Mucosa of stomach (tissue), 1 donor: ENCODE measurements around the gene TEX36.
"Not testable (repeated sequence)": the region's sequence is repeated elsewhere in the genome, so short reads cannot be mapped to it uniquely, and the experiment has no call there.

Source experiments
- H3K27me3 ChIP-seq: one replicate; pipeline ENCODE4 v1.7.0; 2013; ENCODE audit warnings: mild to moderate bottlenecking, low read length; ENCODE audit not compliant: control insufficient read depth, insufficient read depth
- H3K36me3 ChIP-seq: one replicate; pipeline ENCODE4 v1.7.0; 2013; ENCODE audit warnings: low read length; ENCODE audit not compliant: control insufficient read depth, insufficient read depth
- H3K4me1 ChIP-seq: one replicate; pipeline ENCODE4 v1.7.0; 2013; ENCODE audit warnings: mild to moderate bottlenecking, low read length; ENCODE audit not compliant: control insufficient read depth, insufficient read depth
- H3K4me3 ChIP-seq: one replicate; pipeline ENCODE4 v1.7.0; 2013; ENCODE audit warnings: low read length
- H3K9ac ChIP-seq: one replicate; pipeline ENCODE4 v1.7.0; 2013; ENCODE audit warnings: mild to moderate bottlenecking, low read length, moderate library complexity
- H3K9me3 ChIP-seq: one replicate; pipeline ENCODE4 v1.7.0; 2013; ENCODE audit warnings: mild to moderate bottlenecking, low read length, moderate library complexity; ENCODE audit not compliant: control insufficient read depth
- donor health status: Pancreatic carcinoma.

Gene TEX36

DNA sequence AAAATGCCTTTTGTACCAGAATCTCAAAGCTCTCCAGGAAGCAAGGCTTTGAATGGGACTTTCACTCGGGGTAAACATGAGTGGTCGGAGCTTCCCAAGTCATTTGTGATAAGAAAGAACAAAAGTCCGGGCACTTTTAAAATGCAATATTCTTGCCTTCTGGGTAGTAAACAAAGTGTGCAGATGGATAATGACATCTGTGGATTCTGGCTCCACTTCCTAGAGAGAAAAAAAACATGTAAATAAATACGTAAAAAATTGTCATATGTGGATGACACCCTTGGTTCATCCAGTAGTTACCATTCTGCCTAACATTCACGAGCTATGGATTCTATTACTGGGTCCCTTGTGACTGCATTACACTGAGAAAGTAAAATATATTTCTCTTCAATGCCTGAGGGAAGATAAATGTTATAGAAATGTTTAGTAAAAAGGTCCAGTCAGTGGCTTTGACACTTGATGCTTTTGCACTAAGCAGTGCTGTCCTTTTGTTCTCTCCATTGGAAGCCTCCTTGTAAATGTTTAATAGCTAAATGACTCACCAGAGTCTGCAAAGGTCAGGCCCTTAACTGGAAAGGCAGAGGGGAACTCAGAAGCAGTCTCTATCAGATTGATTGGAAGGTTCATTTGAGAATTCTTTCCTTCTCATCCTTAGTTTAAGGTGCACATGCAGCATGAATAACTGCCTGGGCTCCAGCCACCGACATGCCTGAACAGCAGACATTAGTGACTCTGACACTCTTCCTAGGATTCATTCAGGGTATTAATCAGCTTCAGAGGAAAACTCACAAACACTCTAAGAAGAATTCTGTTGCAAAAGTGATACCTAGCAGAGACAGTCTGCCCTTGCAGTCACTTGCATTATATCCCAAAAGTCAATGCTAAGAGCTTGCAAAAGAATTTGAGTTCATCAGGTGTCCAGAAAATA, 24.8 kb upstream of the TEX36 start:
- Histone ChIP-seq H3K4me3 (no peak overlapping the region), H3K9me3 (no peaks in the 10 kb centered on the region), H3K9ac (no peak overlapping the region), H3K36me3 (no peaks in the 10 kb centered on the region), H3K27me3 (no peaks in the 10 kb centered on the region), H3K4me1 (peaks cover 4% of the 10 kb centered on the region)

DNA sequence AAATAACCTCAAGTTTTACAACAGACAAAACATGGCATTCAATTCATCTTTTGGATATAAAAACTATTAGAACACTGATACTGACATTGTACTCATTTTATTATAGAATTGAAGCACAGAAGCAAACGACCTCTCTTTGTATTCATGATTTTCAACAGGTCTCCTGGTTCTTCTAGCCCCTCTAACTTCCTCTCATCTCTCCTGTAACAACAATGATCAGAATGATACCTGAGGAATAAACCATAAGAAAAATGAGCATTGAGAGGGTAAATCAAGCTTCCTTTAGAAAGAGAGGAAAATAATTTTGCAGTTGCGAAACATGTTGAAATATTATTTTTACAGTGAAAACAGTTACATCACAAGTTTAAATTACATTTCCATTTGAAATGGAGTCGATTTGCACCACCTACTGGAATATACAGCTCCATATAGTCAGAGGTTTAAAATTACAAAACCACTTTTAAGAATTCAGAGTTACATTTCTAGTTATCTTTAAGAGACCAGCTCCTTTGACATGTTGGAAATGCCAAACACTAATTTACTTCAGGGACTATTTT, 17.5 kb upstream of the TEX36 start:
- no peaks in the 10 kb centered on the region for H3K27me3 ChIP-seq
- no peaks in the 10 kb centered on the region for H3K36me3 ChIP-seq
- no peak overlapping the region for H3K4me3 ChIP-seq
- H3K4me1 ChIP-seq, result no peaks in the 10 kb centered on the region
- no peak overlapping the region for H3K9ac ChIP-seq
- no peaks in the 10 kb centered on the region for H3K9me3 ChIP-seq

DNA sequence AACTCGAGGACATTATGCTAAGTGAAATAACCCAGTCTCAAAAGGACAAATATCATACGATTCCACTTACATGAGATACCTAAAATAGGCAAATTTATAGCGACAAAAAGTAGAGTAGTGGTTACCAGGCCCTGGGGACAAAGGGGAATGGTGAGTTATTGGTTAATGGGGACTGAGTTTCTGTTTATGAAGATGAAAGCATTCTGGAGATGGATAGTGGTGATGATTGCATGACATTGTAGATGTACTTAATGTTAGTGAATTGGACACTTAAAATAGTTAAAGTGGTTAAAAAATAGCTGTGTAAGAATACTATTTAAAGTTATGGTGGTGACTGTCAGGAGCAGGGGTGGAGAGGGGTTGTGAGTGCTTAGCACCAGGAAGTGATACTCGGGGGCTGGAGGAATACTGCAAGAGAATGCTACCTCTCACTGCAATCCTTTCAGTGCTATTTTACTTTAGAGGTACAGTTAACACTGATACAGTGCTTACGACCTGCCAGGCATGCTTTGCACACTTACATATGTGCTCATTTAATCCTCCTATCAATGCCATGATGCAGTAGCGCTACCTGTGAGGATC, 16.7 kb upstream of the TEX36 start:
- no peaks in the 10 kb centered on the region for H3K4me1 ChIP-seq
- no peaks in the 10 kb centered on the region for H3K36me3 ChIP-seq
- no peaks in the 10 kb centered on the region for H3K27me3 ChIP-seq
- no peak overlapping the region for H3K4me3 ChIP-seq
- H3K9ac ChIP-seq, result no peak overlapping the region
- H3K9me3 ChIP-seq, result no peaks in the 10 kb centered on the region

DNA sequence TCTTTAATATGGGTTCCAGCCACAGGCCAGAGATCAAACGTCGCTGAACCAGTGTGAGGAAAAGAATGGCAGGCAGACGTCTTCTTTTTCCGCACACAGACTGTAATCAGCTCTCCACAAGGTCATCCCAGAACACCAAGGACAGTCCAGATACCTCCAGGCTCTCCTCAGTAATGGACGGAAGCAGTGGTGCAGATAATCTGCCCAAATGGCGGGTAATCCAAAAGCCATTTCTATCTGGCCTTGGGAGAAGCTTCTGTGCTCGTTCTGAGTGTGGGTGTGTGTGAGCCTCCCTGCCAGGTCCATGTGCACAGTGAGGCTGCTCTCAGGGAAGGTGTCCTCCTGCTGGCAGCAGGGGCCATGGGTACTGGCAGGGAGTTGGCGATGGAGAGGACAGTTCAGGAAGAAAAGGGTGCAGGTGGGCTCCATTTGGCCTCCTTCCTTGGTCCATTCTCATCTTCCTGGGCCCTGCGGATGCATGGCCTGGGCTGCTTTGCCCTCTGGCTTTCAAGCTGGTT, 15.6 kb upstream of the TEX36 start:
- H3K4me1 ChIP-seq, result no peaks in the 10 kb centered on the region

DNA sequence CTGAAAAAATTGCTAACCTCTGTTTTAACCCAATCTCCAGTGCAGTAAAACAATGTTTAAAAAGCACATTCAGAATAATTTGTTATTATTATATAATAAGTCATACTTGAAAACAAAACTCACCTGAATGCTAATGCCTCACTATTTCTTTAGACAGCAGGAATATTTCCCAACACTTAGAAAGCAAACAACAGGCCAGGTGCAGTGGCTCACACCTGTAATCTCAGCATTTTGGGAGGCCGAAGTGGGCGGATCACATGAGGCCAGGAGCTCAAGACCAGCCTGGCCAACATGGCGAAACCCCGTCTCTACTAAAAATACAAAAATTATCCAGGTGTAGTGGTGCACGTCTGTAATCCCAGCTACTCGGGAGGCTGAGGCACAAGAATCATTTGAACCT, 13.9 kb upstream of the TEX36 start:
- H3K27me3 ChIP-seq, H3K4me1 ChIP-seq, H3K9me3 ChIP-seq, H3K36me3 ChIP-seq, H3K4me3 ChIP-seq, H3K9ac ChIP-seq: not testable (repeated sequence)

More for the DNA sequence above, 15.6 kb upstream of the TEX36 start:
- no peaks in the 10 kb centered on the region for H3K36me3 ChIP-seq
- no peaks in the 10 kb centered on the region for H3K27me3 ChIP-seq
- H3K4me3 ChIP-seq, result no peak overlapping the region
- H3K9ac ChIP-seq, result no peak overlapping the region
- no peaks in the 10 kb centered on the region for H3K9me3 ChIP-seq

DNA sequence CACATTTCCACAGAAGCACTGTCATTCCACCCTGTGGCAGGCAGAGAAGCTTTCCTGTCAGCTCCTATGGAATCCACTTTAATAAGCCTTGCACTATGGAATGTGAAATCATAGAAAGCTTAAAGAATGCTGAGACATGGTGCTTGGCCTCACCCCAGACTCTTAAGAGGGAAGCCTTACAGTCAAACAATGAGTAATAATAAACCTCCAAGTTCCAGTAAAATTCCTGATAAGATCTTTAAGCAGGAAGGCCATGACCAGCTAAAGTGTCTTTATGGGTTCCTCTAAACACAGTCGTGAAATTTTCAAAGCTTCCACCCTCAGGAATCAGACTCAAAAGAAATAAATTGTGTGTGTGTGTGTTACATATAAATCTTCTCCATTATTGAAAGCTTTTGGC, 11.9 kb upstream of the TEX36 start:
- H3K4me1 ChIP-seq, result peaks cover 21% of the 10 kb centered on the region
- no peak overlapping the region for H3K4me3 ChIP-seq
- H3K9me3 ChIP-seq, result no peaks in the 10 kb centered on the region
- H3K9ac ChIP-seq, result no peak overlapping the region
- peaks cover 8% of the 10 kb centered on the region for H3K27me3 ChIP-seq
- H3K36me3 ChIP-seq, result no peaks in the 10 kb centered on the region

DNA sequence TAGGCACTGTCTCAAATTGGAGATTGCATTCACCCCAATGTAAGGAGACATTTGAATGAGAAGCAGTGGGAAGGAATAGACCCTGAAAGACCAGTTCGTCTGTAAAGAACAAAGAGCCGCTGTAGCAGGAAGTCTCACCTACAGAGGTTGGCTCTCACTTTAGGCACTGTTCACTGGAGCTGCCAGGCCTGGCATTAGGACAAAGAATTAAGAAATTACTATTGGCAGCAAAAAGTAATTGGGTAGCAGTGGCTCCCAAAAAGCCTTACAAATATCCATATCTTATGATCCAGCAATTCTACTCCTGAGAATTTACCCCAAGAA, 10.5 kb upstream of the TEX36 start:
- no peak overlapping the region for H3K4me3 ChIP-seq
- peaks cover 8% of the 10 kb centered on the region for H3K27me3 ChIP-seq
- peaks cover 21% of the 10 kb centered on the region for H3K4me1 ChIP-seq
- no peaks in the 10 kb centered on the region for H3K9me3 ChIP-seq
- no peak overlapping the region for H3K9ac ChIP-seq
- H3K36me3 ChIP-seq, result no peaks in the 10 kb centered on the region

DNA sequence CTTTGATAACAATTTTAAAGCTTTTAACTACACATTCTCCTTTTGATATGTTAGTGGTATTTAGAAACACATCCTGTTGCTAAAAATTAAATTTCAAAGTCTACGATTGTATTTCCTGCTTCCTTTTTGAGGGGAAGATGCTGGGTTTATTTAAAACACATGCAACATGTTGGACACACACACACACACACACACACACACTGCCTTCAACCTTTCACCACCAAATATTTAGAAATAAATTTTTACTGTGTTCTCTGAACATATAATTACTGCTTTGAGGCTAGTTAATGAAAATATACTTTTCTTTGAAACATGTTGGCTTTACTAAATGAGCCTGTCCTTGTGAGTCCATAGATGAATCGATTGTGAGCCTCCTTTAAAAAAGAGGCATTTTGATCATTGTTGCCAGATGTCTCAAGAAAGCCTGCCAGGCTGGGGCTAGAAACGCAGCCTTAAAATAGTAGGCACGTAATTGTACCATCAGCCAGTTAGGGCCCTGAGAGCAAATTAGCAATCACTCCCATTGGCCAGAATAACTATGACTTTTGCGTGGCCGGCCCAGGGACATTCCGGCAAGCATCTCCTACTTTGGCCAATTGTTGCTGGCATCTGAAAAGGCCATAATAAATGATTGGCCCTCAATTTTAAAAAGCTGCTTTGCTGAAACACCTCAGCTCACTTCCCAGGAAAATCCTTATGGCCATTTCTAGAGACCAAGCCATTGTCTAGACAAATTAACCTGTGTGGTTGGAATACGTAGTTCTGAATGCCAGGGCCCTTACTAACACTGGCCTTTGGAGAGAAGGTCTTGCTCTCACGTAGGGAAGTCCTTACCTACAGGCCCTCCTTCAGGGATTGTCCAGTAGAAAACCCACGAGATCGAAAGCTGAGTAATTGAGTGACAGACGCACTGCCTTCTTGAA, 9.9 kb upstream of the TEX36 start:
- peaks cover 8% of the 10 kb centered on the region for H3K27me3 ChIP-seq
- H3K9ac ChIP-seq, result no peak overlapping the region
- no peaks in the 10 kb centered on the region for H3K36me3 ChIP-seq
- H3K9me3 ChIP-seq, result no peaks in the 10 kb centered on the region
- H3K4me3 ChIP-seq, result no peak overlapping the region
- peaks cover 21% of the 10 kb centered on the region for H3K4me1 ChIP-seq

DNA sequence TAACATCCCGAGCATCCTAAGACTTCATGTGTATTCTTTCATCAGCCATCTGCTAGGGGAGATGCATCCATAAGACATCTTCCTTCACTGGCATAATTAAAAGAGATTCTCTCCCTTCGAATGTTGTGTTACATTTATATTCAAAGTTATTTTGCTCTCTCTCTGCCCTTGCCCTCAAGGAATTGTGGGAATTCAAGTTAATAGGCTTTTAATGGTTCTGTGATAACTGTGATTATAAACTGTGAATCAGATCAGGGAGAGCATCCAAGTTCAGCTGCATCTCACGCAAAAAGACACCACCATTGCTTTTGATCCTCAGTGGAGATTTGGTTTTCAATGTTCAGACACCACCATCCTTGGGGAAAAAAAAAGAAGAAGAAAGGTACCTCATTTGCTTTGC, 9.2 kb upstream of the TEX36 start:
- H3K36me3 ChIP-seq, result no peaks in the 10 kb centered on the region
- H3K9me3 ChIP-seq, result no peaks in the 10 kb centered on the region
- H3K9ac ChIP-seq, result no peak overlapping the region
- H3K4me1 ChIP-seq, result peaks cover 21% of the 10 kb centered on the region
- peaks cover 8% of the 10 kb centered on the region for H3K27me3 ChIP-seq
- H3K4me3 ChIP-seq, result no peak overlapping the region

DNA sequence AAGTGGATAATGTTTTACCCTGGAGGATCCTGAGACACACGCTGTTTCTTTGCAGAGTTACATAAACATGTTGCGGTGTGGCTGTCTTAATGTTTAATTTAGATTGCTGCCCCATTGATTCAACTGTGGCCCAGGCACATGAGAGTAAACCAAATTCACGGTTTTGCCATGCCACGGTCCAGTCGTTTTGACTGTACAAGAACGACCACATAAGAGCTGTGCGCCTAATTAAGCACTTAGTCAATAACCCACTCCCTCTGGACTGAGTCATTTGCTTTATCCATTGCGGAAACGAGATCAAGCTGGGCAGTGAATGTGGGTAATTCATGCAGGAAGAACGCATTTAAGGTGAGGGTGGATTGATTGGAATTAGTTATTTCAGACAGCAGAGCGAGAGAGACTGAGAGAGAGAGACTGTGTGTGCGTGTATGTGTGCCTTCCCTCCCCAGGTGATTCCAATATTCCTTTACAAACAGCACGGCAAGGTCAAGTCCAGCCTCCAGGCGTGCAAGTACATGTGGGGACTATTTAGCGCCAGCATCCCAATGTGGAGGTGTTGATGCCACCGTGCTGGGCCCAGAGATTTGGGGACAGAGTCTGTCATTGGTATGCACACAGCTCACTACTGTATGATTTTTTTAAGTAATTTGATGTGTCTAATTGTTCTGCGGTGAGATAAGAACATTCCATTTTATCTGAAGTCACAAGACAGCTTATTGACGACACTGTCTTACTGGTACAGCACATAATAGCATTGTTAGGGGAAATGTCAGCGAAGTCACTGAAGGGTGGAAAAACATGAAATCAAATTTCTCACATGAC, 8.4 kb upstream of the TEX36 start:
- Histone ChIP-seq H3K4me3 (no peak overlapping the region), H3K9ac (no peak overlapping the region), H3K4me1 (peaks cover 21% of the 10 kb centered on the region), H3K36me3 (no peaks in the 10 kb centered on the region), H3K9me3 (no peaks in the 10 kb centered on the region), H3K27me3 (peaks cover 8% of the 10 kb centered on the region)

DNA sequence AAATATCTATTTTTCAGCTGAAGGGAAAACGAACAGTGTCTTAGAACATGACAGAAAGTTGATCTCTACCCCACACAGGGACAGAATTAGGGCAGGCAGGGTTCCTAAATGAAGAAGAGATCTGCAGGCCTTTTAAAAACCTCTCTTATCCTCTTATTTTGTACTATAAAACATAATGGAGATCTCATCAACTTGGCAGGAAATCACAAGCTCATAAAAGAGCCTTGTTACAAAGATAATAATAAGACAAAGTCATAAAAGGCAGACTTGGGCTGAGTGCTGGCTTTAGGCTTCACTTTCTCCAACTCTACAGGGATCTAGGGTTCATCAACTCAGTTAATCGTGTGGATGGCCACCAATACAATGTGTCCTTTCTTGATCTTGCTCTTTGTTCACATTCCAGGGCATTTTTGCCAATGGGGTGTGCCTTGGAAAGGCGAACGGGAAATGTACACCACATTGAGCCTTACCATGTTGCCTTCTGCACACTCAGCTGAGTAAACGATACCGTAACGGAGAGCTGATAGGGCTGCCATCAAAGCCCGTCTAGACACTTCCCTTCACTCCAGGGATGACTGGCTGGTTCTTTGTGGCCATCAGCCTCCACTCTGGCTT, 7.1 kb upstream of the TEX36 start:
- Histone ChIP-seq H3K9me3 (no peaks in the 10 kb centered on the region), H3K9ac (no peak overlapping the region), H3K4me3 (no peak overlapping the region), H3K27me3 (peaks cover 8% of the 10 kb centered on the region), H3K4me1 (peaks cover 21% of the 10 kb centered on the region), H3K36me3 (no peaks in the 10 kb centered on the region)
